Neural progenitor cell (in vitro differentiated cells): ENCODE data around the gene LEMD2. TPM values are rescaled to one million over a fixed set of nuclear protein-coding genes. Genes with fewer than 3 reads are reported as not detected.

Experiments used
- DNase-seq: peaks from one replicate; pipeline ENCODE4 v3.0.0-alpha.2; 2016; ENCODE audit warnings: low spot score
- H2AFZ ChIP-seq: fragments of 200-600 bp; sonication (generic); replicated peaks from 2 replicates; pipeline ENCODE4 v1.6.1; 2016; ENCODE audit warnings: antibody characterized with exemption
- H3F3A ChIP-seq: fragments of 200-600 bp; sonication (generic); 2 replicates; pipeline ENCODE4 v1.6.1; 2016; ENCODE audit warnings: antibody characterized with exemption, low read depth
- H3K27ac ChIP-seq: fragments of 200-600 bp; sonication (generic); 2 replicates; pipeline ENCODE4 v1.5.1; 2016; ENCODE audit warnings: mild to moderate bottlenecking
- H3K27me3 ChIP-seq: fragments of 200-600 bp; sonication (generic); 2 replicates; pipeline ENCODE4 v1.6.1; 2016; ENCODE audit warnings: mild to moderate bottlenecking, moderate library complexity
- H3K36me3 ChIP-seq: fragments of 200-600 bp; sonication (generic); 2 replicates; pipeline ENCODE4 v1.5.1; 2016
- H3K4me1 ChIP-seq: fragments of 200-600 bp; sonication (generic); 2 replicates; pipeline ENCODE4 v1.6.1; 2016; ENCODE audit warnings: mixed run types
- H3K4me2 ChIP-seq: fragments of 200-600 bp; sonication (generic); 2 replicates; pipeline ENCODE4 v1.6.1; 2016
- H3K4me3 ChIP-seq: fragments of 200-600 bp; sonication (generic); 2 replicates; pipeline ENCODE4 v1.5.1; 2016
- H3K79me2 ChIP-seq: fragments of 200-600 bp; sonication (generic); 2 replicates; pipeline ENCODE4 v1.6.1; 2016; ENCODE audit warnings: low read depth
- H3K9ac ChIP-seq: fragments of 200-600 bp; sonication (generic); 2 replicates; pipeline ENCODE4 v1.6.1; 2016
- H3K9me3 ChIP-seq: fragments of 200-600 bp; sonication (generic); 2 replicates; pipeline ENCODE4 v1.5.1; 2016; ENCODE audit warnings: low read depth
- H4K20me1 ChIP-seq: fragments of 200-600 bp; sonication (generic); 2 replicates; pipeline ENCODE4 v1.6.1; 2016; ENCODE audit warnings: low read depth
- H3K27ac Mint-ChIP-seq: 3 replicates; pipeline ENCODE4 v1.8.0; 2021; ENCODE audit warnings: mixed read lengths
- H3K27me3 Mint-ChIP-seq: 2 replicates; pipeline ENCODE4 v1.8.0; 2022; ENCODE audit warnings: low read depth, mild to moderate bottlenecking, inconsistent platforms, moderate library complexity, mixed read lengths; ENCODE audit not compliant: insufficient read depth
- H3K36me3 Mint-ChIP-seq: 3 replicates; pipeline ENCODE4 v1.8.0; 2021; ENCODE audit warnings: mixed read lengths
- H3K4me1 Mint-ChIP-seq: 3 replicates; pipeline ENCODE4 v1.8.0; 2021; ENCODE audit warnings: mixed read lengths
- H3K4me3 Mint-ChIP-seq: 3 replicates; pipeline ENCODE4 v1.8.0; 2021; ENCODE audit warnings: mild to moderate bottlenecking, moderate library complexity, mixed read lengths
- H3K9me3 Mint-ChIP-seq: 3 replicates; pipeline ENCODE4 v1.8.0; 2020; ENCODE audit warnings: mixed read lengths
- CTCF ChIP-seq: fragments of 200-600 bp; sonication (generic); IDR thresholded peaks from 2 replicates; pipeline ENCODE4 v1.5.1; 2017; ENCODE audit warnings: antibody characterized with exemption, mild to moderate bottlenecking
- EZH2 ChIP-seq: fragments of 200-600 bp; sonication (generic); IDR thresholded peaks from 2 replicates; pipeline ENCODE4 v1.6.1; 2017; ENCODE audit warnings: antibody characterized with exemption, mild to moderate bottlenecking, moderate library complexity
- EZH2phosphoT487 ChIP-seq: fragments of 200-600 bp; sonication (generic); IDR thresholded peaks from 2 replicates; pipeline ENCODE4 v1.6.1; 2017; ENCODE audit warnings: antibody characterized with exemption
- total RNA-seq: library from RNA; depleted of rRNA; stranded (reverse); fragments of >200 nt; gene quantifications from 2 replicates; pipeline ENCODE4 v1.2.3, GENCODE V29; 2015; ENCODE audit warnings: low replicate concordance

The LEMD2 gene
- total RNA-seq, 1 donor from 2014 or later: 31.8 TPM

- Mint-ChIP-seq H3K9me3 (no peaks in the 10 kb centered on the region), H3K4me1 (peaks cover 22% of the 10 kb centered on the region)
Observed at GRCh38 chr6:33732385-33732784, 56.5 kb downstream of the LEMD2 start.

GRCh38 chr6:33731751-33732282 is 57.1 kb downstream of the LEMD2 start:
- H3K27me3 Mint-ChIP-seq: peaks cover 10% of the 10 kb centered on the region
- H3K4me2 ChIP-seq: no peak overlapping the region
- TF ChIP-seq EZH2phosphoT487 (no peak), EZH2 (no peak), CTCF (no peak)
- peak overlapping the region; percentile 47 for H3K27ac Mint-ChIP-seq
- peaks cover 4% of the 10 kb centered on the region for H3F3A ChIP-seq
- H3K4me3 ChIP-seq: no peak overlapping the region
- H3K9ac ChIP-seq: no peak overlapping the region
- H3K27ac ChIP-seq: no peak overlapping the region
- no peaks in the 10 kb centered on the region for H3K27me3 ChIP-seq
- H3K4me3 Mint-ChIP-seq: no peak overlapping the region
- H3K79me2 ChIP-seq: no peaks in the 10 kb centered on the region
- no peaks in the 10 kb centered on the region for H3K36me3 ChIP-seq
- H3K36me3 Mint-ChIP-seq: no peaks in the 10 kb centered on the region
- no peak for DNase-seq
- no peak overlapping the region for H2AFZ ChIP-seq
- no peaks in the 10 kb centered on the region for H3K9me3 ChIP-seq
- H3K4me1 Mint-ChIP-seq: peaks cover 22% of the 10 kb centered on the region
- H4K20me1 ChIP-seq: no peaks in the 10 kb centered on the region
- no peaks in the 10 kb centered on the region for H3K9me3 Mint-ChIP-seq
- H3K4me1 ChIP-seq: peaks cover 4% of the 10 kb centered on the region

More at GRCh38 chr6:33732385-33732784, 56.5 kb downstream of the LEMD2 start:
- no peak overlapping the region for H2AFZ ChIP-seq
- no peaks in the 10 kb centered on the region for H3K36me3 ChIP-seq
- Mint-ChIP-seq H3K4me3 (no peak overlapping the region), H3K27ac (no peak overlapping the region), H3K27me3 (peaks cover 10% of the 10 kb centered on the region), H3K36me3 (no peaks in the 10 kb centered on the region)
- no peaks in the 10 kb centered on the region for H4K20me1 ChIP-seq
- DNase-seq: no peak
- H3K4me2 ChIP-seq: no peak overlapping the region
- no peak overlapping the region for H3K27ac ChIP-seq
- H3K9ac ChIP-seq: no peak overlapping the region
- no peak overlapping the region for H3K4me3 ChIP-seq
- no peaks in the 10 kb centered on the region for H3K79me2 ChIP-seq
- peaks cover 4% of the 10 kb centered on the region for H3K4me1 ChIP-seq
- H3F3A ChIP-seq: peaks cover 4% of the 10 kb centered on the region
- no peak for TF ChIP-seq EZH2
- TF ChIP-seq EZH2phosphoT487: no peak
- TF ChIP-seq CTCF: no peak
- no peaks in the 10 kb centered on the region for H3K27me3 ChIP-seq
- no peaks in the 10 kb centered on the region for H3K9me3 ChIP-seq

GRCh38 chr6:33731035-33731434 is 57.9 kb downstream of the LEMD2 start:
- Mint-ChIP-seq H3K9me3 (no peaks in the 10 kb centered on the region), H3K4me3 (peak overlapping the region; percentile 13), H3K27me3 (peaks cover 10% of the 10 kb centered on the region), H3K27ac (peak overlapping the region; percentile 96), H3K36me3 (no peaks in the 10 kb centered on the region), H3K4me1 (peaks cover 22% of the 10 kb centered on the region)
- Histone ChIP-seq H3F3A (peaks cover 4% of the 10 kb centered on the region), H3K36me3 (no peaks in the 10 kb centered on the region), H3K4me1 (peaks cover 4% of the 10 kb centered on the region), H3K79me2 (no peaks in the 10 kb centered on the region), H3K4me3 (no peak overlapping the region), H3K9me3 (no peaks in the 10 kb centered on the region), H3K9ac (no peak overlapping the region), H2AFZ (no peak overlapping the region), H3K27me3 (no peaks in the 10 kb centered on the region), H3K4me2 (no peak overlapping the region), H4K20me1 (no peaks in the 10 kb centered on the region), H3K27ac (no peak overlapping the region)
- TF ChIP-seq EZH2 (no peak), CTCF (no peak), EZH2phosphoT487 (no peak)
- DNase-seq: no peak
